ENCODE measurements around the gene SNRPA.

The SNRPA gene

DNA sequence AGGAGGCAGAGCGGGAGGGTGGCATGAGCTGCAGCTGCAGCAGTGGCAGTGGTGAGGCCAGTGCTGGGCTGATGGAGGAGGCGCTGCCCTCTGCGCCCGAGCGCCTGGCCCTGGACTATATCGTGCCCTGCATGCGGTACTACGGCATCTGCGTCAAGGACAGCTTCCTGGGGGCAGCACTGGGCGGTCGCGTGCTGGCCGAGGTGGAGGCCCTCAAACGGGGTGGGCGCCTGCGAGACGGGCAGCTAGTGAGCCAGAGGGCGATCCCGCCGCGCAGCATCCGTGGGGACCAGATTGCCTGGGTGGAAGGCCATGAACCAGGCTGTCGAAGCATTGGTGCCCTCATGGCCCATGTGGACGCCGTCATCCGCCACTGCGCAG lies 50.0 kb downstream of the SNRPA start:
- Histone ChIP-seq H3K27ac (ENCODE audit: low read depth, low read length, poor library complexity, severe bottlenecking) (peak overlapping the region; percentile 67), H3K9ac (ENCODE audit: low read length) (peak overlapping the region; percentile 94), H3K4me1 (ENCODE audit: insufficient read depth, low read length, severe bottlenecking) (peaks cover 71% of the 10 kb centered on the region), H3K9me3 (ENCODE audit: low read length) (no peaks in the 10 kb centered on the region), H3K79me2 (ENCODE audit: insufficient read depth, low read length) (peaks cover 36% of the 10 kb centered on the region), H3K9me2 (ENCODE audit: low read depth, low read length) (no peaks in the 10 kb centered on the region), H3K27me3 (ENCODE audit: insufficient read depth, low read length) (no peaks in the 10 kb centered on the region), H3F3A (ENCODE audit: insufficient read depth, low read length) (no peaks in the 10 kb centered on the region), H3K4me2 (ENCODE audit: low read length) (peak overlapping the region; percentile 92), H2AFZ (ENCODE audit: low read length) (no peak overlapping the region), H3K36me3 (ENCODE audit: insufficient read depth, low read length) (peaks cover 37% of the 10 kb centered on the region; the same call in 1 of the 2 replicates), H3K4me3 (ENCODE audit: low read depth, low read length, poor library complexity, severe bottlenecking) (peak overlapping the region; percentile 92), H4K20me1 (ENCODE audit: insufficient read depth, low read length) (no peaks in the 10 kb centered on the region)
- TF ChIP-seq CTCF (IDR thresholded peaks at IDR 0.05; ENCODE audit: low read length) (no peak), EZH2 (IDR thresholded peaks at IDR 0.05; ENCODE audit: borderline replicate concordance, low read length) (no peak)

DNA sequence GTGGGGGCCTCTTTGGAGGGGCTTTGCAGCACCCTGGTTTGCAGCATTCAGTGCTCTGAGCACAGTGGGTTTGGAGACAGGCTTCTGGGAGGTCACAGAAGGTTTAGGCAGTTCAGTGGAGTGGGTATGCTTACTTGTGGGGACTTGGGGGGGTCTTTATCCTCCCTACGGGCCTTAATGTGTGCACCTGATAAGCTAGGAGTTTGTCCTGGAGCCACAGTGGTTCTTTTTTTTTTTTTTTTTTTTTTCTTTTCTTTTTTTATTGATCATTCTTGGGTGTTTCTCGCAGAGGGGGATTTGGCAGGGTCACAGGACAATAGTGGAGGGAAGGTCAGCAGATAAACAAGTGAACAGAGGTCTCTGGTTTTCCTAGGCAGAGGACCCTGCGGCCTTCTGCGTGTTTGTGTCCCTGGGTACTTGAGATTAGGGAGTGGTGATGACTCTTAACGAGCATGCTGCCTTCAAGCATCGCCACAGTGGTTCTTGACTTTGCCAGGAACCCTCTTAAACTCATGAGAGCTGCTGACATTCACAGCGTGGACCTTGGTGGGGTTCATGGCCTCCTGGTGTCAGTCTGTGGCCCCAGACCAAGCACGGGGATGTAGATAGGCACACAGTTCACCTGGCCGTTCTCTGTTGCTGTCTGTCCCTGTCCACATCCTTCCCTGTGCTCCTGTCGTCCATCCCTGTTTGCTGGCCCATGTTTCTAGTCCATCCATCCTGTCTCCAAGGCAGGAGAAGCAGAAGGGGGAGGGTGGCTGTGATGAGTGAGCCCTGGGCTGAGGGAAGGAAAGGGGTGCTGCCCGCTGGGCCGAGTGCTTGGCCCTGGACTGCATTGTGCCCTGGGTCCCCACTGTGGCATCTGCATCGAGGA lies 50.7 kb downstream of the SNRPA start:
- Histone ChIP-seq H3K4me1 (ENCODE audit: insufficient read depth, low read length, severe bottlenecking) (peaks cover 78% of the 10 kb centered on the region), H3K27ac (ENCODE audit: low read depth, low read length, poor library complexity, severe bottlenecking) (peak overlapping the region; percentile 86), H3K9ac (ENCODE audit: low read length) (peak overlapping the region; percentile 94), H2AFZ (ENCODE audit: low read length) (no peak overlapping the region), H3K9me2 (ENCODE audit: low read depth, low read length) (no peaks in the 10 kb centered on the region), H3K4me2 (ENCODE audit: low read length) (peak overlapping the region; percentile 92), H3K9me3 (ENCODE audit: low read length) (no peaks in the 10 kb centered on the region), H3K36me3 (ENCODE audit: insufficient read depth, low read length) (peaks cover 40% of the 10 kb centered on the region; the same call in 1 of the 2 replicates), H3K79me2 (ENCODE audit: insufficient read depth, low read length) (peaks cover 36% of the 10 kb centered on the region), H3K27me3 (ENCODE audit: insufficient read depth, low read length) (no peaks in the 10 kb centered on the region), H3F3A (ENCODE audit: insufficient read depth, low read length) (no peaks in the 10 kb centered on the region), H3K4me3 (ENCODE audit: low read depth, low read length, poor library complexity, severe bottlenecking) (peak overlapping the region; percentile 92), H4K20me1 (ENCODE audit: insufficient read depth, low read length) (no peaks in the 10 kb centered on the region)
- TF ChIP-seq CTCF (IDR thresholded peaks at IDR 0.05; ENCODE audit: low read length) (no peak), EZH2 (IDR thresholded peaks at IDR 0.05; ENCODE audit: borderline replicate concordance, low read length) (no peak)

GRCh38 chr19:40802300-40803169 lies 51.5 kb downstream of the SNRPA start:
- Histone ChIP-seq H3K4me2 (ENCODE audit: low read length) (peak overlapping the region; percentile 92), H3K4me1 (ENCODE audit: insufficient read depth, low read length, severe bottlenecking) (peaks cover 83% of the 10 kb centered on the region), H3K79me2 (ENCODE audit: insufficient read depth, low read length) (peaks cover 36% of the 10 kb centered on the region)

More at GRCh38 chr19:40802300-40803169, 51.5 kb downstream of the SNRPA start:
- H4K20me1 ChIP-seq (ENCODE audit: insufficient read depth, low read length): no peaks in the 10 kb centered on the region
- no peaks in the 10 kb centered on the region for H3F3A ChIP-seq (ENCODE audit: insufficient read depth, low read length)
- H3K9me3 ChIP-seq (ENCODE audit: low read length): no peaks in the 10 kb centered on the region
- no peaks in the 10 kb centered on the region for H3K27me3 ChIP-seq (ENCODE audit: insufficient read depth, low read length)
- H2AFZ ChIP-seq (ENCODE audit: low read length): no peak overlapping the region
- TF ChIP-seq EZH2 (IDR thresholded peaks at IDR 0.05; ENCODE audit: borderline replicate concordance, low read length) (no peak), CTCF (IDR thresholded peaks at IDR 0.05; ENCODE audit: low read length) (no peak)
- peak overlapping the region; percentile 46 for H3K9ac ChIP-seq (ENCODE audit: low read length)
- peaks cover 47% of the 10 kb centered on the region for H3K36me3 ChIP-seq (ENCODE audit: insufficient read depth, low read length)
- H3K9me2 ChIP-seq (ENCODE audit: low read depth, low read length): no peaks in the 10 kb centered on the region
- peak overlapping the region; percentile 92 for H3K4me3 ChIP-seq (ENCODE audit: low read depth, low read length, poor library complexity, severe bottlenecking)
- H3K27ac ChIP-seq (ENCODE audit: low read depth, low read length, poor library complexity, severe bottlenecking): peak overlapping the region; percentile 86

All from OCI-LY1 (cell line).